HCT116 (cell line): Measurements from ENCODE around the gene XRCC3.

Experiments used
- CTCF ChIP-seq, 3 experiments: fragments of 200-600 bp in 1 of 3; sonication (generic) in 1 of 3; IDR thresholded peaks in 2 of 3; conservative IDR thresholded peaks in 1 of 3; 2 replicates each; pipeline ENCODE4 v1.5.1; 2012 to 2017; ENCODE audit warnings: low read depth in 2 of 3, low read length in 2 of 3, antibody characterized with exemption in 1 of 3, borderline replicate concordance in 1 of 3, control low read depth in 1 of 3, mild to moderate bottlenecking in 1 of 3, mixed read lengths in 1 of 3, mixed run types in 1 of 3, moderate library complexity in 1 of 3; ENCODE audit not compliant: insufficient read depth in 1 of 3
- EZH2 ChIP-seq: fragments of 200-600 bp; sonication (generic); IDR thresholded peaks from 2 replicates; pipeline ENCODE4 v1.6.1; 2017; ENCODE audit warnings: antibody characterized with exemption, mixed run types
- MAX ChIP-seq: IDR thresholded peaks from 2 replicates; pipeline ENCODE4 v1.6.1; 2012
- REST ChIP-seq: IDR thresholded peaks from 2 replicates; pipeline ENCODE4 v1.6.1; 2012; ENCODE audit warnings: low read depth

GRCh38 chr14:103728721-103729120, 13.5 kb upstream of the XRCC3 start:
- no peak for TF ChIP-seq MAX
- TF ChIP-seq CTCF (IDR thresholded peaks at IDR 0.05 in 2 of 3, conservative IDR thresholded peaks at IDR 0.05 in 1 of 3; ENCODE audit: borderline replicate concordance in 1 of 3, insufficient read depth in 1 of 3, low read depth in 2 of 3, low read length in 2 of 3) = no peak
- TF ChIP-seq EZH2 = no peak
- no peak for TF ChIP-seq REST
